SK-N-SH treated with all-trans-retinoic acid at 6 μM for 48 hours (cell line): ENCODE data around the gene C22orf15.

Experiments used
- ARNTL ChIP-seq: fragments of 450-650 bp; formaldehyde crosslinking; IDR thresholded peaks from 2 replicates; pipeline ENCODE4 v1.5.0; 2020; ENCODE audit warnings: low read depth, mild to moderate bottlenecking, moderate library complexity, borderline replicate concordance
- PPARA ChIP-seq: fragments of 250-450 bp; sonication (Bioruptor Pico); IDR thresholded peaks from 2 replicates; pipeline ENCODE4 v1.5.0; 2020; ENCODE audit warnings: mild to moderate bottlenecking, borderline replicate concordance
- RARB ChIP-seq: fragments of 250-450 bp; sonication (Bioruptor Pico); IDR thresholded peaks from 2 replicates; pipeline ENCODE4 v1.8.0; 2021; ENCODE audit warnings: mild to moderate bottlenecking, moderate library complexity
- ZC3H10 ChIP-seq: fragments of 250-450 bp; sonication (Bioruptor Pico); IDR thresholded peaks from 2 replicates; pipeline ENCODE4 v1.5.1; 2021; ENCODE audit warnings: mild to moderate bottlenecking, moderate library complexity
- ZFP3 ChIP-seq: fragments of 250-450 bp; sonication (Bioruptor Pico); IDR thresholded peaks from 2 replicates; pipeline ENCODE4 v1.5.0; 2020; ENCODE audit warnings: mild to moderate bottlenecking, moderate library complexity
- ZNF70 ChIP-seq: fragments of 450-650 bp; formaldehyde crosslinking; IDR thresholded peaks from 2 replicates; pipeline ENCODE4 v1.5.0; 2020; ENCODE audit warnings: mild to moderate bottlenecking, moderate library complexity
- TF ChIP-seq, protein P1 (sequence below): fragments of 250-450 bp; sonication (Bioruptor Pico); IDR thresholded peaks from 2 replicates; pipeline ENCODE4 v1.8.0; 2021; ENCODE audit warnings: low read depth, mild to moderate bottlenecking, moderate library complexity, borderline replicate concordance
- TF ChIP-seq, protein P2 (sequence below): fragments of 250-450 bp; sonication (Bioruptor Pico); IDR thresholded peaks from 2 replicates; pipeline ENCODE4 v1.5.1; 2020; ENCODE audit warnings: low read depth, mild to moderate bottlenecking, moderate library complexity
- TF ChIP-seq, protein P3 (sequence below): fragments of 250-450 bp; sonication (Bioruptor Pico); IDR thresholded peaks from 2 replicates; pipeline ENCODE4 v1.5.1; 2021; ENCODE audit warnings: mild to moderate bottlenecking, moderate library complexity
- TF ChIP-seq, protein P4 (sequence below): fragments of 250-450 bp; sonication (Bioruptor Pico); IDR thresholded peaks from 2 replicates; pipeline ENCODE4 v1.8.0; 2020; ENCODE audit warnings: mild to moderate bottlenecking, moderate library complexity, borderline replicate concordance

DNA sequence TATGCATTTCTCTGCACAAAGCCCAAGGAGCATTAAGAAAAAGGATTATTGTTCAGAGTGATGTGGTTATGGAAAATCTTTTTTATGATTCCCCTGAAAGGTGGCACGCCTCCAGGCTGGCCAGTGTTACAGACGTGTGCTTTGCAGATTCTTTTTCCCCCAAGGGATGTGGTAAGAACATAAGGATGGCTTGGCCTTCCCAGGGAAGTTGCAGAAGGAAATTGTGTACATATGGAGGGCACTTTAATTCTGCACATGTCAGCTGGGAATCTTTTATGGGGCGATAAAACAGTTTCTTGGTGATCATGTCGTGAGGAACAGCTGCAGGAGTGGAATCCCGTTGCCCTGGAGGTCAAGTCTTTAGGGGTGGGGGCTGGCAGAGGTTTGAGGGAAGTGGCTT lies 33.7 kb downstream of the C22orf15 start:
- TF ChIP-seq RARB (CRISPR knock-in tag) (no peak), ZNF70 (CRISPR knock-in tag) (no peak), ZFP3 (no peak), PPARA (CRISPR knock-in tag) (no peak), ZC3H10 (no peak), ARNTL (CRISPR knock-in tag) (no peak)
- TF ChIP-seq, protein P1, sequence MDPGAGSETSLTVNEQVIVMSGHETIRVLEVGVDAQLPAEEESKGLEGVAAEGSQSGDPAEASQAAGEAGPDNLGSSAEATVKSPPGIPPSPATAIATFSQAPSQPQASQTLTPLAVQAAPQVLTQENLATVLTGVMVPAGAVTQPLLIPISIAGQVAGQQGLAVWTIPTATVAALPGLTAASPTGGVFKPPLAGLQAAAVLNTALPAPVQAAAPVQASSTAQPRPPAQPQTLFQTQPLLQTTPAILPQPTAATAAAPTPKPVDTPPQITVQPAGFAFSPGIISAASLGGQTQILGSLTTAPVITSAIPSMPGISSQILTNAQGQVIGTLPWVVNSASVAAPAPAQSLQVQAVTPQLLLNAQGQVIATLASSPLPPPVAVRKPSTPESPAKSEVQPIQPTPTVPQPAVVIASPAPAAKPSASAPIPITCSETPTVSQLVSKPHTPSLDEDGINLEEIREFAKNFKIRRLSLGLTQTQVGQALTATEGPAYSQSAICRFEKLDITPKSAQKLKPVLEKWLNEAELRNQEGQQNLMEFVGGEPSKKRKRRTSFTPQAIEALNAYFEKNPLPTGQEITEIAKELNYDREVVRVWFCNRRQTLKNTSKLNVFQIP (CRISPR knock-in tag) = no peak
- TF ChIP-seq, protein P2, sequence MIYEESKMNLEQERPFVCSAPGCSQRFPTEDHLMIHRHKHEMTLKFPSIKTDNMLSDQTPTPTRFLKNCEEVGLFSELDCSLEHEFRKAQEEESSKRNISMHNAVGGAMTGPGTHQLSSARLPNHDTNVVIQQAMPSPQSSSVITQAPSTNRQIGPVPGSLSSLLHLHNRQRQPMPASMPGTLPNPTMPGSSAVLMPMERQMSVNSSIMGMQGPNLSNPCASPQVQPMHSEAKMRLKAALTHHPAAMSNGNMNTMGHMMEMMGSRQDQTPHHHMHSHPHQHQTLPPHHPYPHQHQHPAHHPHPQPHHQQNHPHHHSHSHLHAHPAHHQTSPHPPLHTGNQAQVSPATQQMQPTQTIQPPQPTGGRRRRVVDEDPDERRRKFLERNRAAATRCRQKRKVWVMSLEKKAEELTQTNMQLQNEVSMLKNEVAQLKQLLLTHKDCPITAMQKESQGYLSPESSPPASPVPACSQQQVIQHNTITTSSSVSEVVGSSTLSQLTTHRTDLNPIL (CRISPR knock-in tag) = no peak
- TF ChIP-seq, protein P3, sequence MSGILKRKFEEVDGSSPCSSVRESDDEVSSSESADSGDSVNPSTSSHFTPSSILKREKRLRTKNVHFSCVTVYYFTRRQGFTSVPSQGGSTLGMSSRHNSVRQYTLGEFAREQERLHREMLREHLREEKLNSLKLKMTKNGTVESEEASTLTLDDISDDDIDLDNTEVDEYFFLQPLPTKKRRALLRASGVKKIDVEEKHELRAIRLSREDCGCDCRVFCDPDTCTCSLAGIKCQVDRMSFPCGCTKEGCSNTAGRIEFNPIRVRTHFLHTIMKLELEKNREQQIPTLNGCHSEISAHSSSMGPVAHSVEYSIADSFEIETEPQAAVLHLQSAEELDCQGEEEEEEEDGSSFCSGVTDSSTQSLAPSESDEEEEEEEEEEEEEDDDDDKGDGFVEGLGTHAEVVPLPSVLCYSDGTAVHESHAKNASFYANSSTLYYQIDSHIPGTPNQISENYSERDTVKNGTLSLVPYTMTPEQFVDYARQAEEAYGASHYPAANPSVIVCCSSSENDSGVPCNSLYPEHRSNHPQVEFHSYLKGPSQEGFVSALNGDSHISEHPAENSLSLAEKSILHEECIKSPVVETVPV (CRISPR knock-in tag) = no peak
- TF ChIP-seq, protein P4, sequence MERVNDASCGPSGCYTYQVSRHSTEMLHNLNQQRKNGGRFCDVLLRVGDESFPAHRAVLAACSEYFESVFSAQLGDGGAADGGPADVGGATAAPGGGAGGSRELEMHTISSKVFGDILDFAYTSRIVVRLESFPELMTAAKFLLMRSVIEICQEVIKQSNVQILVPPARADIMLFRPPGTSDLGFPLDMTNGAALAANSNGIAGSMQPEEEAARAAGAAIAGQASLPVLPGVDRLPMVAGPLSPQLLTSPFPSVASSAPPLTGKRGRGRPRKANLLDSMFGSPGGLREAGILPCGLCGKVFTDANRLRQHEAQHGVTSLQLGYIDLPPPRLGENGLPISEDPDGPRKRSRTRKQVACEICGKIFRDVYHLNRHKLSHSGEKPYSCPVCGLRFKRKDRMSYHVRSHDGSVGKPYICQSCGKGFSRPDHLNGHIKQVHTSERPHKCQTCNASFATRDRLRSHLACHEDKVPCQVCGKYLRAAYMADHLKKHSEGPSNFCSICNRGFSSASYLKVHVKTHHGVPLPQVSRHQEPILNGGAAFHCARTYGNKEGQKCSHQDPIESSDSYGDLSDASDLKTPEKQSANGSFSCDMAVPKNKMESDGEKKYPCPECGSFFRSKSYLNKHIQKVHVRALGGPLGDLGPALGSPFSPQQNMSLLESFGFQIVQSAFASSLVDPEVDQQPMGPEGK (CRISPR knock-in tag) = no peak
